GM20431 (cell line): ENCODE data around the gene CAVIN1.
"Not testable (repeated sequence)": the region's sequence is repeated elsewhere in the genome, so short reads cannot be mapped to it uniquely, and the experiment has no call there.

Experiments
- in situ Hi-C: fragments of 300-500 bp; cut with MseI, MboI; formaldehyde crosslinking; loops from one replicate; pipeline ENCODE4 v1.15.0; 2020; ENCODE audit warnings: low sequenced_read_pairs; ENCODE audit not compliant: unreplicated experiment

CAVIN1 gene

GRCh38 chr17:42422958-42423712, at the start of gene CAVIN1:
TSS of gene CAVIN1 (minus strand) at chr17:42423256. CDS start at chr17:42423097, 159 bp downstream.
- in situ Hi-C loops = loop anchor here (10.0 to 25.0 kb wide), 2 partner anchors 102 to 211 kb away; no protein-coding TSS in a partner anchor

- in situ Hi-C loops = no loop called here
Measured at GRCh38 chr17:42467889-42468288, 44.8 kb upstream of the CAVIN1 start.

GRCh38 chr17:42463976-42464400, 40.9 kb upstream of the CAVIN1 start:
- in situ Hi-C loops = no loop called here

- in situ Hi-C loops = no loop called here
Measured at GRCh38 chr17:42460371-42460770, 37.3 kb upstream of the CAVIN1 start.

GRCh38 chr17:42459801-42460281, 36.8 kb upstream of the CAVIN1 start:
- in situ Hi-C loops = no loop called here

GRCh38 chr17:42459256-42459800, 36.3 kb upstream of the CAVIN1 start:
- in situ Hi-C loops = no loop called here

- in situ Hi-C loops = no loop called here
Measured at GRCh38 chr17:42458497-42459255, 35.6 kb upstream of the CAVIN1 start, which contains the start of gene ATP6V0A1. TSS of gene ATP6V0A1 (plus strand) at chr17:42458878. CDS start at chr17:42460895, 2,017 bp downstream.

- in situ Hi-C loops = no loop called here
Measured at GRCh38 chr17:42457107-42457792, 34.2 kb upstream of the CAVIN1 start.

- in situ Hi-C loops = no loop called here
Measured at GRCh38 chr17:42456223-42457106, 33.4 kb upstream of the CAVIN1 start.

GRCh38 chr17:42454987-42455386, 31.9 kb upstream of the CAVIN1 start:
- in situ Hi-C loops = not testable (repeated sequence)

- in situ Hi-C loops = no loop called here
Measured at GRCh38 chr17:42453439-42453838, 30.4 kb upstream of the CAVIN1 start.

GRCh38 chr17:42451270-42451669, 28.2 kb upstream of the CAVIN1 start:
- in situ Hi-C loops = not testable (repeated sequence)

GRCh38 chr17:42449838-42450237, 26.8 kb upstream of the CAVIN1 start:
- in situ Hi-C loops = not testable (repeated sequence)

- in situ Hi-C loops = not testable (repeated sequence)
Measured at GRCh38 chr17:42449176-42449575, 26.1 kb upstream of the CAVIN1 start.

GRCh38 chr17:42442196-42442565, 19.1 kb upstream of the CAVIN1 start:
- in situ Hi-C loops = no loop called here

GRCh38 chr17:42441371-42442195, 18.5 kb upstream of the CAVIN1 start:
- in situ Hi-C loops = no loop called here

- in situ Hi-C loops = no loop called here
Measured at GRCh38 chr17:42438600-42439567, 15.8 kb upstream of the CAVIN1 start.
